Omental fat pad (tissue), 4 donors: ENCODE measurements around the gene C2CD2. TPM values are rescaled to one million over a fixed set of nuclear protein-coding genes. Genes with fewer than 3 reads are reported as not detected.

Experiments
- ATAC-seq: fragments of 150-250 bp; one replicate; pipeline ENCODE4 v1.9.1; 2016; ENCODE audit warnings: mild to moderate bottlenecking, moderate library complexity; ENCODE audit not compliant: low FRiP score
- DNase-seq: peaks from one replicate; pipeline ENCODE4 v3.0.0-alpha.2; 2019; ENCODE audit warnings: low spot score
- total RNA-seq, 4 donors: library from RNA; depleted of rRNA; stranded (reverse); fragments of >200 nt; gene quantifications; one replicate each; pipeline ENCODE4 v1.1.0, GENCODE V29; 2016
- TF ChIP-seq, protein P1 (sequence below), 3 donors: fragments of 450-650 bp; IDR thresholded peaks; one replicate each; pipeline ENCODE4 v1.5.1; 2016 to 2017; ENCODE audit warnings: antibody characterized with exemption in 3 of 3, mild to moderate bottlenecking in 3 of 3, moderate library complexity in 2 of 3

C2CD2 gene
- total RNA-seq, 4 donors from 2014 or later = 57.7 to 264 (median 96.4) TPM

GRCh38 chr21:41881051-41881450 lies 72.8 kb downstream of the C2CD2 start:
- TF ChIP-seq, protein P1, sequence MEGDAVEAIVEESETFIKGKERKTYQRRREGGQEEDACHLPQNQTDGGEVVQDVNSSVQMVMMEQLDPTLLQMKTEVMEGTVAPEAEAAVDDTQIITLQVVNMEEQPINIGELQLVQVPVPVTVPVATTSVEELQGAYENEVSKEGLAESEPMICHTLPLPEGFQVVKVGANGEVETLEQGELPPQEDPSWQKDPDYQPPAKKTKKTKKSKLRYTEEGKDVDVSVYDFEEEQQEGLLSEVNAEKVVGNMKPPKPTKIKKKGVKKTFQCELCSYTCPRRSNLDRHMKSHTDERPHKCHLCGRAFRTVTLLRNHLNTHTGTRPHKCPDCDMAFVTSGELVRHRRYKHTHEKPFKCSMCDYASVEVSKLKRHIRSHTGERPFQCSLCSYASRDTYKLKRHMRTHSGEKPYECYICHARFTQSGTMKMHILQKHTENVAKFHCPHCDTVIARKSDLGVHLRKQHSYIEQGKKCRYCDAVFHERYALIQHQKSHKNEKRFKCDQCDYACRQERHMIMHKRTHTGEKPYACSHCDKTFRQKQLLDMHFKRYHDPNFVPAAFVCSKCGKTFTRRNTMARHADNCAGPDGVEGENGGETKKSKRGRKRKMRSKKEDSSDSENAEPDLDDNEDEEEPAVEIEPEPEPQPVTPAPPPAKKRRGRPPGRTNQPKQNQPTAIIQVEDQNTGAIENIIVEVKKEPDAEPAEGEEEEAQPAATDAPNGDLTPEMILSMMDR (IDR thresholded peaks at IDR 0.05) = no peak
- ATAC-seq = no peak
- no peak for DNase-seq

- TF ChIP-seq, protein P1 (IDR thresholded peaks at IDR 0.05) = no peak
- DNase-seq (no peak), ATAC-seq (no peak)
Observed at GRCh38 chr21:41880153-41880552, 73.7 kb downstream of the C2CD2 start.

DNA sequence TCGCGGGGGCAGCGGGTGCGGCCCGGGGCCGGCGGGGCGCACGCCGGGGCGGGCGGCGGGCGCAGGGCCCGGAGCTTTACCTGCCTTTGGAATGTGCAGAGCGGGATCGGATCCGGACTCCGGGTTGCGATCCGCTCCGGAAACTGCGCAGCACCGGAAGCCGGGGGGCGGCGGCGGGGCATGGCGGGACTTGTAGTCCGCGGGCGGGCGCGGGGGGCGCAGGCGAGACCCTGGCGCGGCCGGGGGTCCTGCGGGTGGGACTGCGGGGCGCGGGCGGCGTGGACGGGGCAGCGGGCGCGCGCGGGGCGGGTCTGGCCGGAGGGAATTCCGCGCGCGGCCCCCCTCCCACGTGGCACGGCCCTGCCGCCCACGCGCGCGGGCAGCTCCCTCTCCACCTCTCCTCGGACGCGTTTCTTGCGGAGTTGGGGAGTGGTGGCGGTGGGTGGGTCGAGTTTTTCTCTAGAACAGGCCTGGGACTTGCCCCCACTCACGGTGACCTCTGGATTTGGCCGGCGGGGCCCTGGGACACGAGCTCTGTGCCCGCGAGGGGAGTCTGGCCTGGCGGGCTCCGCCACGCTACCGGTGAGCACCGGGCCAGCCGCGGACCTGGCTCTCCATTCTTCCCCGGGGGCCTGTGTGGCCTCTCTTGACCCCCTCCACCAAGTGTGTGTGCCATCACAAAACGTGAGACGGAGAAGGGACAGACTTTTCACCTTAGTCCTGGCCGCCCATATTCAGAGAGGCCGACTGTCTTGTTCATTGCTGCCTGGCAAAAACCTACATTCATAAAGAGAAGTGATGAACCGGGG lies 74.4 kb downstream of the C2CD2 start, which contains the start of gene PRDM15:
PRDM15 (minus strand) TSS at position 155 of the 809 bp plus-strand sequence. CDS start 18,981 bp downstream, outside the sequence.
- ATAC-seq (peak; percentile 81), DNase-seq (peak; percentile 50)
- TF ChIP-seq, protein P1 (IDR thresholded peaks at IDR 0.05) = no peak

DNA sequence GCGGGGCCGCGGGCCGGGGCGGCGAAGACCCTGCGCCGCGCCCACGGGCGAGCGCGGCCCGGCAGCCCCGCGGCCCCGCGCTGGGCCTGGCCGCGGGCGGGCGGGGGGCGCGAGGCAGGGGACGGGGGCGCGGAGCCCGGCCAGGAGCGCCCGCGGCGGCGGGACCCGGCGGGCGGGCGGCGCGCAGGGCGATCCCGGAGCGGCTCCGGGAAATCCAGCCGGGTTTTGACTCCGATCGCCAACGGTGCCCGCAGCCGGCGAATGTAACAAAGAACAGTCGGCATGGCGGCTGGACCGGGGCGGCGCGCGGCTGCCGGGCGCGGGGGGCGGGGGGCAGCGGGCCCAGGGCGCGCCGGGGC lies 75.0 kb downstream of the C2CD2 start:
- ATAC-seq = peak; percentile 69
- no peak for DNase-seq
- TF ChIP-seq, protein P1 (IDR thresholded peaks at IDR 0.05) = no peak

DNA sequence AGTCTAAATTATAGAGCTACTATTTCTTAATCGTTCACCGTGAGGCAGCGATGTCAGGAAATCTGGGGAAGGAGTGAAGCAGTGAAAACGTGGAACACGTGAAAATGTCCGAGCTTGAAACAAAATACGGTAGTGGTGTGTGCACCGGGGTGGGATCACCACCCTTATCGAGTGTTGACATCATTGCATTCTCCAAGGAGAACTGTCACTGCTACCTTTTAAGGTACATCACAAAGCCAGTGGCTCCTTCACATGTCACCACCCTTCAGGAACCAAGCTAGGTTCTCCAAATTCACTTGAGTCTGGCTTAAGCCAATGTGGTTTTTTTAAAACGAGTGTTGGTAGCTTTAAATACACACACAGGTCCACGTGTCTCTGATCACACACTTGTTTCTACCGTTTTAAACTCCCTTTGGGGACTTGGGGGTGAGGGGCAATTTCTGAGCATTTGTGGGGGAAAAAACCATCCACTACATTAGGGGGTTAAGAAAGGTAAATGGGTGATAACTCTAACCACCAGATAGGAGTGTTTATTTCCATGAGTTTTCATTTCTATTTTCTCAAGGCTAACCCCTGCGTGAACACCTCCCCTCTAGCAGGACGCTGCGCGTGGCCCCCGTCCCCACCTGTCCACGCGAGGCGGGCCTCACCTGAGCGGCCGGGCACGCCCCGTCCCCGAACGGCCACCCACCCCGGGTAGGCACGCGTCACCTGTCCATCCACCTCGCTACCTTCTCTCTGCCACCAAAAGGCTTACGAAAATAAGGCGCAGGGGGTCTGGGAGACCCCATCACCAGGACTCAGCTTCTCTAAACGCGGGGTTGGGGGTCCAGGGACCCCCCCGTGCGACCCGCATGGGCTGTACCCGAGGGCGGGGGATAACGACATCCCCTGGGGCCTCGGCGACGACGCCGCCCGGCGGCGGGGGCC lies 75.7 kb downstream of the C2CD2 start:
- ATAC-seq (peak; percentile 33), DNase-seq (no peak)
- TF ChIP-seq, protein P1 (IDR thresholded peaks at IDR 0.05) = no peak

- ATAC-seq (no peak), DNase-seq (no peak)
- TF ChIP-seq, protein P1 (IDR thresholded peaks at IDR 0.05) = no peak
Observed at GRCh38 chr21:41876928-41877652, 76.7 kb downstream of the C2CD2 start.
